HEK293T (cell line): ENCODE data around the gene SNX19.

ENCODE experiments used
- ARNT ChIP-seq: fragments of 450-650 bp; IDR thresholded peaks from 2 replicates; pipeline ENCODE4 v1.6.1; 2017; ENCODE audit warnings: mild to moderate bottlenecking
- ELF4 ChIP-seq: fragments of 450-650 bp; IDR thresholded peaks from 2 replicates; pipeline ENCODE4 v1.6.1; 2017; ENCODE audit warnings: antibody characterized with exemption
- FOXM1 ChIP-seq: fragments of 450-650 bp; IDR thresholded peaks from 2 replicates; pipeline ENCODE4 v1.6.1; 2017; ENCODE audit warnings: mild to moderate bottlenecking, borderline replicate concordance
- SP1 ChIP-seq: fragments of 450-650 bp; IDR thresholded peaks from 2 replicates; pipeline ENCODE4 v1.6.1; 2017

- TF ChIP-seq FOXM1 (no peak), ELF4 (no peak), SP1 (no peak), ARNT (no peak)
Measured at GRCh38 chr11:130947481-130947880, 31.2 kb upstream of the SNX19 start.
